HCT116 (cell line): ENCODE data around the gene EFEMP2. TPM values are rescaled to one million over a fixed set of nuclear protein-coding genes. Genes with fewer than 3 reads are reported as not detected.

Experiments used
- ATAC-seq: fragments of 200-7000 bp; cut with Tn5 transposase; 2 replicates; pipeline ENCODE4 v1.9.1; 2020; ENCODE audit warnings: mild to moderate bottlenecking, moderate library complexity
- BruUV-seq: library from RNA; stranded (reverse); fragments of 400-500 nt; replicated peaks from 2 replicates; lab custom pipeline; 2021; lab: Mats Ljungman, UMichigan
- CTCF ChIA-PET: fragments of 300-600 bp; sonication (Branson Sonifier 250); formaldehyde crosslinking; loops from one replicate; lab custom pipeline; 2021; ENCODE audit warnings: antibody characterized with exemption; lab: Charles Lee
- POLR2A ChIA-PET: fragments of 300-600, 350-600 bp; sonication (Branson Sonifier 250); formaldehyde crosslinking; loops from one replicate; lab custom pipeline; 2021; ENCODE audit warnings: antibody characterized with exemption; lab: Charles Lee
- RAD21 ChIA-PET, 2 experiments: fragments of 300-600 bp; sonication (Branson Sonifier 250); formaldehyde crosslinking; loops; one replicate each; lab custom pipeline; 2023; ENCODE audit warnings: low total read pairs in 2 of 2; ENCODE audit not compliant: uncharacterized antibody in 2 of 2, unreplicated experiment in 2 of 2, low non-redundant PET in 1 of 2; lab: Charles Lee
- DNase-seq: peaks from one replicate; pipeline ENCODE4 v3.0.0-alpha.2; 2010; ENCODE audit warnings: low read depth, low spot score
- H2AFZ ChIP-seq: fragments of 200-600 bp; shearing (Covaris generic), sonication (generic); 2 replicates; pipeline ENCODE4 v1.6.1; 2017; ENCODE audit warnings: low read depth, mixed run types, mixed read lengths, antibody characterized with exemption, low read length; ENCODE audit not compliant: poor library complexity, severe bottlenecking
- H3K27ac ChIP-seq: 2 replicates; pipeline ENCODE4 v1.5.1; 2012; ENCODE audit warnings: low read depth, low read length
- H3K27me3 ChIP-seq: fragments of 200-600 bp; sonication (generic); 2 replicates; pipeline ENCODE4 v1.6.1; 2016; ENCODE audit warnings: mixed run types, low read length, mixed read lengths; ENCODE audit not compliant: insufficient read depth
- H3K36me3 ChIP-seq, 2 experiments: fragments of 200-500 bp in 1 of 2; fragments of 200-600 bp in 1 of 2; sonication (Bioruptor generic) in 1 of 2; sonication (generic) in 1 of 2; 2 replicates each; pipeline versions ENCODE4 v1.5.1 to v1.6.1; 2014 to 2016; ENCODE audit warnings: low read length in 2 of 2, inconsistent platforms in 1 of 2, mixed read lengths in 1 of 2, mixed run types in 1 of 2; ENCODE audit not compliant: insufficient read depth in 2 of 2, control insufficient read depth in 1 of 2
- H3K4me1 ChIP-seq, 2 experiments: fragments of 200-600 bp in 1 of 2; sonication (generic) in 1 of 2; 2 replicates each; pipeline versions ENCODE4 v1.5.1 to v1.6.1; 2012 to 2017; ENCODE audit warnings: low read length in 2 of 2, inconsistent platforms in 1 of 2, mild to moderate bottlenecking in 1 of 2, mixed read lengths in 1 of 2, mixed run types in 1 of 2, moderate library complexity in 1 of 2; ENCODE audit not compliant: insufficient read depth in 2 of 2, control insufficient read depth in 1 of 2
- H3K4me2 ChIP-seq: fragments of 200-600 bp; sonication (generic); 2 replicates; pipeline ENCODE4 v1.6.1; 2017; ENCODE audit warnings: mixed run types, low read length, mixed read lengths
- H3K4me3 ChIP-seq, 2 experiments: fragments of 200-600 bp in 1 of 2; sonication (generic) in 1 of 2; replicated peaks in 1 of 2; 2 replicates each; pipeline ENCODE4 v1.5.1; 2011 to 2016; ENCODE audit warnings: low read length in 2 of 2, control low read depth in 1 of 2, low read depth in 1 of 2, mild to moderate bottlenecking in 1 of 2, mixed read lengths in 1 of 2, mixed run types in 1 of 2
- H3K79me2 ChIP-seq: fragments of 200-600 bp; sonication (generic); 2 replicates; pipeline ENCODE4 v1.6.1; 2017; ENCODE audit warnings: mild to moderate bottlenecking, mixed run types, low read length, moderate library complexity, mixed read lengths; ENCODE audit not compliant: insufficient read depth
- H3K9ac ChIP-seq: fragments of 200-600 bp; sonication (generic); 2 replicates; pipeline ENCODE4 v1.6.1; 2016; ENCODE audit warnings: low read length, mixed read lengths
- H3K9me2 ChIP-seq: fragments of 200-600 bp; sonication (generic), shearing (Covaris generic); 2 replicates; pipeline ENCODE4 v1.6.1; 2017; ENCODE audit warnings: mixed run types, mild to moderate bottlenecking, moderate library complexity; ENCODE audit not compliant: insufficient read depth
- H3K9me3 ChIP-seq, 2 experiments: fragments of 200-500 bp in 1 of 2; fragments of 200-600 bp in 1 of 2; sonication (Bioruptor generic) in 1 of 2; sonication (generic) in 1 of 2; 2 replicates each; pipeline ENCODE4 v1.6.1; 2014 to 2017; ENCODE audit warnings: low read length in 2 of 2, mixed read lengths in 2 of 2, inconsistent platforms in 1 of 2, low read depth in 1 of 2, mild to moderate bottlenecking in 1 of 2, mixed run types in 1 of 2, moderate library complexity in 1 of 2; ENCODE audit not compliant: control insufficient read depth in 1 of 2, insufficient read depth in 1 of 2
- H4K20me1 ChIP-seq: fragments of 200-600 bp; sonication (generic), shearing (Covaris generic); 2 replicates; pipeline ENCODE4 v1.6.1; 2017; ENCODE audit warnings: mixed run types, mild to moderate bottlenecking, moderate library complexity; ENCODE audit not compliant: insufficient read depth
- CEBPB ChIP-seq: IDR thresholded peaks from 2 replicates; pipeline ENCODE4 v1.6.1; 2012; ENCODE audit warnings: low read depth
- EGR1 ChIP-seq: IDR thresholded peaks from 2 replicates; pipeline ENCODE4 v1.6.1; 2012; ENCODE audit warnings: low read depth
- ELF1 ChIP-seq: IDR thresholded peaks from 2 replicates; pipeline ENCODE4 v1.6.1; 2012; ENCODE audit warnings: low read depth, borderline replicate concordance
- EZH2 ChIP-seq: fragments of 200-600 bp; sonication (generic); IDR thresholded peaks from 2 replicates; pipeline ENCODE4 v1.6.1; 2017; ENCODE audit warnings: antibody characterized with exemption, mixed run types
- EZH2phosphoT487 ChIP-seq: fragments of 200-600 bp; IDR thresholded peaks from 2 replicates; pipeline ENCODE4 v1.6.1; 2018; ENCODE audit warnings: antibody characterized with exemption, borderline replicate concordance
- FOSL1 ChIP-seq: IDR thresholded peaks from 2 replicates; pipeline ENCODE4 v1.6.1; 2012; ENCODE audit warnings: low read depth
- POLR2A ChIP-seq: IDR thresholded peaks from 2 replicates; pipeline ENCODE4 v1.7.0; 2011; ENCODE audit warnings: borderline replicate concordance; ENCODE audit not compliant: insufficient read depth, insufficient read length; ENCODE audit errors: extremely low read depth
- POLR2AphosphoS5 ChIP-seq: IDR thresholded peaks from 2 replicates; pipeline ENCODE4 v1.6.1; 2011; ENCODE audit warnings: mild to moderate bottlenecking, low read depth, low read length, moderate library complexity
- RAD21 ChIP-seq: IDR thresholded peaks from 2 replicates; pipeline ENCODE4 v1.6.1; 2012; ENCODE audit warnings: low read depth, mild to moderate bottlenecking
- SP1 ChIP-seq: IDR thresholded peaks from 2 replicates; pipeline ENCODE4 v1.6.1; 2012; ENCODE audit warnings: low read depth
- SRF ChIP-seq: IDR thresholded peaks from 2 replicates; pipeline ENCODE4 v1.6.1; 2012; ENCODE audit warnings: low read depth
- TCF7L2 ChIP-seq: IDR thresholded peaks from 2 replicates; pipeline ENCODE4 v1.7.0; 2011; ENCODE audit warnings: borderline replicate concordance, inconsistent platforms; ENCODE audit not compliant: insufficient read depth, insufficient read length; ENCODE audit errors: extremely low read depth
- YY1 ChIP-seq: IDR thresholded peaks from 2 replicates; pipeline ENCODE4 v1.6.1; 2011; ENCODE audit warnings: low read length, low read depth, moderate library complexity, mild to moderate bottlenecking; ENCODE audit not compliant: insufficient replicate concordance; ENCODE audit errors: extremely low read depth
- ZFX ChIP-seq: fragments of 450-650 bp; IDR thresholded peaks from 2 replicates; pipeline ENCODE4 v1.6.1; 2017
- ZNF274 ChIP-seq: fragments of 200-500 bp; sonication (Bioruptor generic); IDR thresholded peaks from 2 replicates; pipeline ENCODE4 v1.6.1; 2014; ENCODE audit warnings: mild to moderate bottlenecking, low read depth, low read length, inconsistent platforms
- intact Hi-C: fragments of 100-400 bp; cut with micrococcal nuclease; formaldehyde crosslinking; loops from 2 replicates; pipeline ENCODE4 v1.10.0; 2022
- total RNA-seq: library from RNA; stranded (reverse); gene quantifications from one replicate; pipeline ENCODE4 v1.2.1, GENCODE V29; 2021; ENCODE audit not compliant: unreplicated experiment
- TF ChIP-seq, protein P1 (sequence below): IDR thresholded peaks from 2 replicates; pipeline ENCODE4 v1.6.1; 2012; ENCODE audit warnings: low read depth
- TF ChIP-seq, protein P2 (sequence below): IDR thresholded peaks from 2 replicates; pipeline ENCODE4 v1.6.1; 2012

EFEMP2 gene
- total RNA-seq, 1 experiment from 2014 or later: 8.4 TPM

DNA sequence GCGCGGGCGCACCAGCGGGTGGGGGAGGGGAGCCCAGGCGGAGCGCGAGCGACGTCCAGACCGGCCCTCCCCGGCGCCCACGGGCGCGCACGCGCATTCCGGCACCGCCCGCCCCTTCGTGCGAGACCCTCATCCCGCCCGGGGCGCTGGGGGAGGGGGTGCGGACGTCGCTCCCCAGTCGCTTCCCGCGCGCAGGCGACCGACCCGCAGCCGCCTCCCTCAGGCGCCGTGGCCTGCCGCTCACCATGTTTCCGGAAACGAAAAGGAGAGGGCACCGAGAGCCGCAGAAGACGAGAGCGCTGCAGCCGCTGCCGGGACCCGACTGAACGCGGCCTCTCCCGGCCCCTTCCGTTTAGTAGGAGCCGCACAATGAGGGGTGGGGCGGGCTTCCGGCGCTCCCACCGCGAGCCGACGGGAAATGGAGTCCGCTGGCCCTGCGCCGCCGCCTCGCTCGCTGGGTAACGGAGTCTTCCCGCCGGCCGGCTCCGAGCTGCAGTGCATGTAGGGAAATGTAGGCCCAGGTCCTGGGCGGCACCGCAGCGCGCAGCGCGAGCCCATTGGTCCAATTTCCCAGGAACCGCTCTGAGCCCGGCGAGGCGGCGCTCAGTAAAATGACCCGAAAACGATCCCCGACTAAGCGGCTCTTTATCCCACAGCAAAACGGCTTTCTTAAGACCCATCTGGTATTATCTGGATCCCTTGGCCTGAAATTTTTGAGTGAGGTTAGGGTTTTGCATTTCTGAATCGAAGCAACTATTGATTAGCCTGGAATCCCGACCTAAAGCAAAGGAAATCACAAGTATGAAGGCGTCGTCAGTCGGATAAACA, 14.5 kb downstream of the EFEMP2 start, which contains the start of gene CFL1:
CFL1 (minus strand) TSS at position 328 of the 828 bp plus-strand sequence; CDS start at position 247, 81 bp downstream.
- intact Hi-C loops: loop anchor here (1.0 kb wide), 1 partner anchor 146 kb away; the partner anchor contains the start of gene KAT5
- H3K9me3 ChIP-seq: no peaks in the 10 kb centered on the region
- peak; percentile 62 for ATAC-seq
- TF ChIP-seq ZNF274: no peak
- TF ChIP-seq RAD21: no peak
- TF ChIP-seq EGR1: no peak
- no peak for TF ChIP-seq EZH2
- no peak for TF ChIP-seq EZH2phosphoT487
- TF ChIP-seq, protein P1, sequence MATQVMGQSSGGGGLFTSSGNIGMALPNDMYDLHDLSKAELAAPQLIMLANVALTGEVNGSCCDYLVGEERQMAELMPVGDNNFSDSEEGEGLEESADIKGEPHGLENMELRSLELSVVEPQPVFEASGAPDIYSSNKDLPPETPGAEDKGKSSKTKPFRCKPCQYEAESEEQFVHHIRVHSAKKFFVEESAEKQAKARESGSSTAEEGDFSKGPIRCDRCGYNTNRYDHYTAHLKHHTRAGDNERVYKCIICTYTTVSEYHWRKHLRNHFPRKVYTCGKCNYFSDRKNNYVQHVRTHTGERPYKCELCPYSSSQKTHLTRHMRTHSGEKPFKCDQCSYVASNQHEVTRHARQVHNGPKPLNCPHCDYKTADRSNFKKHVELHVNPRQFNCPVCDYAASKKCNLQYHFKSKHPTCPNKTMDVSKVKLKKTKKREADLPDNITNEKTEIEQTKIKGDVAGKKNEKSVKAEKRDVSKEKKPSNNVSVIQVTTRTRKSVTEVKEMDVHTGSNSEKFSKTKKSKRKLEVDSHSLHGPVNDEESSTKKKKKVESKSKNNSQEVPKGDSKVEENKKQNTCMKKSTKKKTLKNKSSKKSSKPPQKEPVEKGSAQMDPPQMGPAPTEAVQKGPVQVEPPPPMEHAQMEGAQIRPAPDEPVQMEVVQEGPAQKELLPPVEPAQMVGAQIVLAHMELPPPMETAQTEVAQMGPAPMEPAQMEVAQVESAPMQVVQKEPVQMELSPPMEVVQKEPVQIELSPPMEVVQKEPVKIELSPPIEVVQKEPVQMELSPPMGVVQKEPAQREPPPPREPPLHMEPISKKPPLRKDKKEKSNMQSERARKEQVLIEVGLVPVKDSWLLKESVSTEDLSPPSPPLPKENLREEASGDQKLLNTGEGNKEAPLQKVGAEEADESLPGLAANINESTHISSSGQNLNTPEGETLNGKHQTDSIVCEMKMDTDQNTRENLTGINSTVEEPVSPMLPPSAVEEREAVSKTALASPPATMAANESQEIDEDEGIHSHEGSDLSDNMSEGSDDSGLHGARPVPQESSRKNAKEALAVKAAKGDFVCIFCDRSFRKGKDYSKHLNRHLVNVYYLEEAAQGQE: no peak
- no peak for TF ChIP-seq CEBPB
- no peak for TF ChIP-seq SP1
- no peak for TF ChIP-seq YY1
- no peak for TF ChIP-seq ZFX
- TF ChIP-seq POLR2AphosphoS5: peak; percentile 99
- peak; percentile 62 for TF ChIP-seq TCF7L2
- TF ChIP-seq, protein P2, sequence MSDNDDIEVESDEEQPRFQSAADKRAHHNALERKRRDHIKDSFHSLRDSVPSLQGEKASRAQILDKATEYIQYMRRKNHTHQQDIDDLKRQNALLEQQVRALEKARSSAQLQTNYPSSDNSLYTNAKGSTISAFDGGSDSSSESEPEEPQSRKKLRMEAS: no peak
- TF ChIP-seq FOSL1: no peak
- TF ChIP-seq ELF1: no peak
- peak; percentile 96 for TF ChIP-seq POLR2A
- no peak for TF ChIP-seq SRF
- H4K20me1 ChIP-seq: peaks cover 15% of the 10 kb centered on the region; the same call in 1 of the 2 replicates
- peak within 1 kb of the TSS; percentile 99 for H3K9ac ChIP-seq
- peaks cover 27 to 43% of the 10 kb centered on the region in 2 experiments for H3K36me3 ChIP-seq
- no peaks in the 10 kb centered on the region for H3K9me2 ChIP-seq
- H3K4me1 ChIP-seq: peaks cover 23 to 44% of the 10 kb centered on the region in 2 experiments
- RAD21 ChIA-PET: no interaction called here
- DNase-seq: peak; percentile 92
- POLR2A ChIA-PET: interaction anchor here (0.6 to 5.3 kb wide), 15 partner anchors 10 to 530 kb away, joined by 3 to 84 read pairs (median 4); partner anchors contain the start of genes CCDC85B, FIBP, KAT5 and PCNX3
- CTCF ChIA-PET: interaction anchor here (0.6 to 4.3 kb wide), 3 partner anchors 27 to 78 kb away, joined by 4 to 82 read pairs (median 16); partner anchors contain the start of genes AP5B1, CCDC85B and FIBP
- peaks cover 62% of the 10 kb centered on the region for H3K79me2 ChIP-seq
- peak within 1 kb of the TSS; percentile 77 for H3K4me2 ChIP-seq
- H2AFZ ChIP-seq: peak within 1 kb of the TSS; percentile 50
- no peaks in the 10 kb centered on the region for H3K27me3 ChIP-seq
- H3K4me3 ChIP-seq: peak within 1 kb of the TSS; percentile 85 to 100
- no TSS peak for BruUV-seq
- peak within 1 kb of the TSS; percentile 97 for H3K27ac ChIP-seq
